Measurements from ENCODE around the gene TMEM169. TPM values are rescaled to one million over a fixed set of nuclear protein-coding genes. Genes with fewer than 3 reads are reported as not detected.

The TMEM169 gene
- total RNA-seq, 1 donor from 2014 or later: 20.1 TPM

DNA sequence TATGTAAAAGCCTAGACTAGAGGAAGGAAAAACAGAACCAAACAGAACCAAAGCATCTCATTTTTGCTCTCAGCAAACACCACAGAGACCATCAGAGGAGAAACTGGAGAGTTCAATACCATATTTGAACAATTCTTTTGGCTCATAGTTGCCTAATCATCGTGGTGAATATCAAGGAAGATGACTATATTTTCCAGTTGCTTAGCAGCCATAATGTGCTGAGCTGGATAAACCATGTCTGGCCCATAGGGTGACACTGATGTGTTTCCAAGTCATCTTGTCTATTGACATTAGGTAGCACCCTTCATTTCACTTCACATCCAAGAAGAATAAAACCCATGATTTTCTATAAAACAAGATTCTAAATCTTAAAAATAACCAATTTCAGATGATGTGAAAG lies 21.5 kb downstream of the TMEM169 start:
- no peak for FAIRE-seq
- H3K36me3 Mint-ChIP-seq (ENCODE audit: low read depth, unreplicated experiment): no peaks in the 10 kb centered on the region
- peaks cover 7% of the 10 kb centered on the region for H3K4me1 ChIP-seq (ENCODE audit: insufficient read depth, low read length)
- H3K4me3 Mint-ChIP-seq (ENCODE audit: unreplicated experiment): no peak overlapping the region
- no peaks in the 10 kb centered on the region for H3K79me2 ChIP-seq (ENCODE audit: insufficient read depth, low read length)
- no peaks in the 10 kb centered on the region for H3K9me3 Mint-ChIP-seq (ENCODE audit: unreplicated experiment)
- H3K36me3 ChIP-seq (ENCODE audit: insufficient read depth, low read length): no peaks in the 10 kb centered on the region
- H4K20me1 ChIP-seq (ENCODE audit: insufficient read depth, low read length): no peaks in the 10 kb centered on the region
- H3K9ac ChIP-seq (ENCODE audit: low read length): no peak overlapping the region
- no peaks in the 10 kb centered on the region for H3K27me3 Mint-ChIP-seq (ENCODE audit: low read depth, unreplicated experiment)
- H3K9me3 ChIP-seq (ENCODE audit: insufficient read depth, low read depth, low read length): no peaks in the 10 kb centered on the region
- no peaks in the 10 kb centered on the region for H3K27me3 ChIP-seq (ENCODE audit: insufficient read depth, low read length)
- peaks cover 2% of the 10 kb centered on the region for H3K4me1 Mint-ChIP-seq (ENCODE audit: low read depth, unreplicated experiment)
- H3K27ac Mint-ChIP-seq (ENCODE audit: unreplicated experiment): no peak overlapping the region
- no peak overlapping the region for H3K27ac ChIP-seq (ENCODE audit: low read depth, low read length)
- H3K4me3 ChIP-seq (ENCODE audit: insufficient read depth, low read depth, low read length): no peak overlapping the region
- no peak for DNase-seq (ENCODE audit: low read depth)
- no peak overlapping the region for H3K4me2 ChIP-seq (ENCODE audit: low read length)
- H2AFZ ChIP-seq (ENCODE audit: low read depth, low read length): no peak overlapping the region
- TF ChIP-seq EZH2 (IDR thresholded peaks at IDR 0.05; ENCODE audit: insufficient read depth, low read length): no peak
- TF ChIP-seq, protein P1, sequence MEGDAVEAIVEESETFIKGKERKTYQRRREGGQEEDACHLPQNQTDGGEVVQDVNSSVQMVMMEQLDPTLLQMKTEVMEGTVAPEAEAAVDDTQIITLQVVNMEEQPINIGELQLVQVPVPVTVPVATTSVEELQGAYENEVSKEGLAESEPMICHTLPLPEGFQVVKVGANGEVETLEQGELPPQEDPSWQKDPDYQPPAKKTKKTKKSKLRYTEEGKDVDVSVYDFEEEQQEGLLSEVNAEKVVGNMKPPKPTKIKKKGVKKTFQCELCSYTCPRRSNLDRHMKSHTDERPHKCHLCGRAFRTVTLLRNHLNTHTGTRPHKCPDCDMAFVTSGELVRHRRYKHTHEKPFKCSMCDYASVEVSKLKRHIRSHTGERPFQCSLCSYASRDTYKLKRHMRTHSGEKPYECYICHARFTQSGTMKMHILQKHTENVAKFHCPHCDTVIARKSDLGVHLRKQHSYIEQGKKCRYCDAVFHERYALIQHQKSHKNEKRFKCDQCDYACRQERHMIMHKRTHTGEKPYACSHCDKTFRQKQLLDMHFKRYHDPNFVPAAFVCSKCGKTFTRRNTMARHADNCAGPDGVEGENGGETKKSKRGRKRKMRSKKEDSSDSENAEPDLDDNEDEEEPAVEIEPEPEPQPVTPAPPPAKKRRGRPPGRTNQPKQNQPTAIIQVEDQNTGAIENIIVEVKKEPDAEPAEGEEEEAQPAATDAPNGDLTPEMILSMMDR (IDR thresholded peaks at IDR 0.05; ENCODE audit: insufficient read depth, low read depth, low read length): no peak

DNA sequence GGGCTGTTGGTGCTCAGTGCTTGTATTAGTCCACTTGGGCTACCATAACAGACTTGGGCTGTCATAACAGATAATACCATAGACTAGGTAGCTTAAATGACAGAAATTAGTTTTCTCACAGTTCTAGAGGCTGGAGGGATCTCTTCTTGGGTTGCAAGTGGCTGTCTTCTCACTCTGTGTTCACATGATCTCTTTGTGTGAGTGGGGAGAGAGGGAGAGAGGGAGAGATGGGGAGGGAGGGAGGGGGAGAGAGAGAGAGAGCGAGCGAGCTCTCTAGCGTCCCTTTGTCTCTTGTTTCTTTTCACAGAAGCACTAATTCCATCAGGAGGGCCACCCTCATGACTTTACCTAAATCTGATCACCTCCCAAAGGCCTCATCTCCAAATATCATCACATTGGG lies 23.0 kb downstream of the TMEM169 start:
- Histone ChIP-seq H3K4me3 (ENCODE audit: insufficient read depth, low read depth, low read length) (no peak overlapping the region), H3K9me3 (ENCODE audit: insufficient read depth, low read depth, low read length) (no peaks in the 10 kb centered on the region), H3K27ac (ENCODE audit: low read depth, low read length) (no peak overlapping the region), H4K20me1 (ENCODE audit: insufficient read depth, low read length) (no peaks in the 10 kb centered on the region), H3K27me3 (ENCODE audit: insufficient read depth, low read length) (no peaks in the 10 kb centered on the region), H3K79me2 (ENCODE audit: insufficient read depth, low read length) (peaks cover 6% of the 10 kb centered on the region), H2AFZ (ENCODE audit: low read depth, low read length) (no peak overlapping the region), H3K4me1 (ENCODE audit: insufficient read depth, low read length) (peaks cover 10% of the 10 kb centered on the region), H3K36me3 (ENCODE audit: insufficient read depth, low read length) (no peaks in the 10 kb centered on the region), H3K4me2 (ENCODE audit: low read length) (no peak overlapping the region), H3K9ac (ENCODE audit: low read length) (no peak overlapping the region)
- Mint-ChIP-seq H3K27me3 (ENCODE audit: low read depth, unreplicated experiment) (no peaks in the 10 kb centered on the region), H3K36me3 (ENCODE audit: low read depth, unreplicated experiment) (no peaks in the 10 kb centered on the region), H3K4me3 (ENCODE audit: unreplicated experiment) (no peak overlapping the region), H3K9me3 (ENCODE audit: unreplicated experiment) (no peaks in the 10 kb centered on the region), H3K27ac (ENCODE audit: unreplicated experiment) (no peak overlapping the region), H3K4me1 (ENCODE audit: low read depth, unreplicated experiment) (peaks cover 5% of the 10 kb centered on the region)
- DNase-seq (ENCODE audit: low read depth): no peak
- FAIRE-seq: no peak
- TF ChIP-seq, protein P1 (IDR thresholded peaks at IDR 0.05; ENCODE audit: insufficient read depth, low read depth, low read length): no peak
- no peak for TF ChIP-seq EZH2 (IDR thresholded peaks at IDR 0.05; ENCODE audit: insufficient read depth, low read length)

DNA sequence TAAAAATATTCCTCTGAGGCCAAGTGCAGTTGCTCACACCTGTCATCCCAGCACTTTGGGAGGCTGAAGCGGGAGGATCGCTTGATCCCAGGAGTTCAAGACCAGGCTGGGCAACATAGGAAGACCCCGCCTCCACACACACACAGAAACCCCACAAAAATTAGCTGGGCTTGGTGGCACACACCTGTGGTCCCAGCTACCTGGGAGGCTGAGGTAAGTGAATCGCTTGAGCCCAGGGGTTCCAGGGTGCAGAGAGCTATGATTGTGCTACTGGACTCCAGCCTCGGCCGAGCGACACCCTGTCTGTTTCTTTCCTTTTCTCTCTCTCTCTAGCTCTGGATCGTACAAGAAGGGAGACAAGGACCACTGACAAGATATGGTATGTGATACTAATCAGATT lies 25.6 kb downstream of the TMEM169 start:
- H3K9ac ChIP-seq (ENCODE audit: low read length): peak overlapping the region; percentile 74
- no peaks in the 10 kb centered on the region for H3K27me3 ChIP-seq (ENCODE audit: insufficient read depth, low read length)
- Mint-ChIP-seq H3K36me3 (ENCODE audit: low read depth, unreplicated experiment) (peaks cover 4% of the 10 kb centered on the region), H3K27me3 (ENCODE audit: low read depth, unreplicated experiment) (no peaks in the 10 kb centered on the region), H3K4me3 (ENCODE audit: unreplicated experiment) (no peak overlapping the region), H3K27ac (ENCODE audit: unreplicated experiment) (no peak overlapping the region), H3K4me1 (ENCODE audit: low read depth, unreplicated experiment) (peaks cover 26% of the 10 kb centered on the region), H3K9me3 (ENCODE audit: unreplicated experiment) (no peaks in the 10 kb centered on the region)
- TF ChIP-seq EZH2 (IDR thresholded peaks at IDR 0.05; ENCODE audit: insufficient read depth, low read length): no peak
- TF ChIP-seq, protein P1 (IDR thresholded peaks at IDR 0.05; ENCODE audit: insufficient read depth, low read depth, low read length): no peak
- no peaks in the 10 kb centered on the region for H3K9me3 ChIP-seq (ENCODE audit: insufficient read depth, low read depth, low read length)
- no peak overlapping the region for H3K27ac ChIP-seq (ENCODE audit: low read depth, low read length)
- peaks cover 32% of the 10 kb centered on the region for H3K79me2 ChIP-seq (ENCODE audit: insufficient read depth, low read length)
- peaks cover 13% of the 10 kb centered on the region for H3K36me3 ChIP-seq (ENCODE audit: insufficient read depth, low read length)
- DNase-seq (ENCODE audit: low read depth) (no peak), FAIRE-seq (no peak)
- peaks cover 20% of the 10 kb centered on the region for H3K4me1 ChIP-seq (ENCODE audit: insufficient read depth, low read length)
- peak overlapping the region; percentile 87 for H2AFZ ChIP-seq (ENCODE audit: low read depth, low read length)
- peak overlapping the region; percentile 70 for H3K4me2 ChIP-seq (ENCODE audit: low read length)
- H4K20me1 ChIP-seq (ENCODE audit: insufficient read depth, low read length): peaks cover 19% of the 10 kb centered on the region
- H3K4me3 ChIP-seq (ENCODE audit: insufficient read depth, low read depth, low read length): peak overlapping the region; percentile 17
